Uterus (tissue), 2 donors: ENCODE results near the gene SNRNP40.

ENCODE experiments used
- POLR2A ChIP-seq, 2 donors: fragments of 450-650 bp; IDR thresholded peaks; one replicate each; pipeline ENCODE4 v1.6.1; 2016; ENCODE audit warnings: antibody characterized with exemption in 2 of 2, mild to moderate bottlenecking in 1 of 2, moderate library complexity in 1 of 2
- TF ChIP-seq, protein P1 (sequence below), 4 experiments: fragments of 200-600 bp in 2 of 4; fragments of 450-650 bp in 2 of 4; sonication (generic) in 2 of 4; IDR thresholded peaks; one replicate each; pipeline ENCODE4 v1.5.1; 2016 to 2019; ENCODE audit warnings: antibody characterized with exemption in 4 of 4, mild to moderate bottlenecking in 2 of 4, moderate library complexity in 1 of 4

DNA sequence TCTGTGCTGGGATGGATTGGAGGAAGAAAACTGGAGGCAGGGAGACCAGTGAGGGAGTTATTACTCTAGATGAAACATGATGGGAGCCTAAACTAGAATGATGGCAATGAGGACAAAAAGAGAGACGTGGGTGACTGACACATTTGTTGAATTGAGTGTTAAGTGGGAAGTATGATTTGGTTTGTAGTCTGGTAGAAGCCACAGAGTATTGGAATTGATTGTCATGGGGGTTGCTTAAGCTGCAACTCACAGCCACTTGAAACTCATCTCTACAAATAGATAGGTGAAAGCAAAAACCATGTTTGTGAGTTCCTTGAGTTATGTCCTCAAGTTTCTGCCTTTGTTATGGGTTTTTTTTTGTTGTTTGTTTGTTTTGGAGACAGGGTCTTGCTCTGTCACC is 47.9 kb upstream of the SNRNP40 start:
- no peak for TF ChIP-seq POLR2A (IDR thresholded peaks at IDR 0.05)
- TF ChIP-seq, protein P1, sequence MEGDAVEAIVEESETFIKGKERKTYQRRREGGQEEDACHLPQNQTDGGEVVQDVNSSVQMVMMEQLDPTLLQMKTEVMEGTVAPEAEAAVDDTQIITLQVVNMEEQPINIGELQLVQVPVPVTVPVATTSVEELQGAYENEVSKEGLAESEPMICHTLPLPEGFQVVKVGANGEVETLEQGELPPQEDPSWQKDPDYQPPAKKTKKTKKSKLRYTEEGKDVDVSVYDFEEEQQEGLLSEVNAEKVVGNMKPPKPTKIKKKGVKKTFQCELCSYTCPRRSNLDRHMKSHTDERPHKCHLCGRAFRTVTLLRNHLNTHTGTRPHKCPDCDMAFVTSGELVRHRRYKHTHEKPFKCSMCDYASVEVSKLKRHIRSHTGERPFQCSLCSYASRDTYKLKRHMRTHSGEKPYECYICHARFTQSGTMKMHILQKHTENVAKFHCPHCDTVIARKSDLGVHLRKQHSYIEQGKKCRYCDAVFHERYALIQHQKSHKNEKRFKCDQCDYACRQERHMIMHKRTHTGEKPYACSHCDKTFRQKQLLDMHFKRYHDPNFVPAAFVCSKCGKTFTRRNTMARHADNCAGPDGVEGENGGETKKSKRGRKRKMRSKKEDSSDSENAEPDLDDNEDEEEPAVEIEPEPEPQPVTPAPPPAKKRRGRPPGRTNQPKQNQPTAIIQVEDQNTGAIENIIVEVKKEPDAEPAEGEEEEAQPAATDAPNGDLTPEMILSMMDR (IDR thresholded peaks at IDR 0.05), result no peak
